Stimulated activated naive CD8-positive, alpha-beta T cell treated with anti-CD3 and anti-CD28 coated beads, Interleukin-15, Interleukin-2, amounts not matched to agents 100 U/mL and 50 U/mL, for 24 hours (primary cell): ENCODE measurements around the gene TRIP10.
"Not testable (repeated sequence)": the region's sequence is repeated elsewhere in the genome, so short reads cannot be mapped to it uniquely, and the experiment has no call there.

ENCODE experiments used
- ATAC-seq: fragments of 150-1000 bp; cut with Tn5 transposase; one replicate; pipeline ENCODE4 v1.10.0; 2021
- DNase-seq: peaks from one replicate; pipeline ENCODE4 v3.0.0; 2021

The TRIP10 gene, protein sequence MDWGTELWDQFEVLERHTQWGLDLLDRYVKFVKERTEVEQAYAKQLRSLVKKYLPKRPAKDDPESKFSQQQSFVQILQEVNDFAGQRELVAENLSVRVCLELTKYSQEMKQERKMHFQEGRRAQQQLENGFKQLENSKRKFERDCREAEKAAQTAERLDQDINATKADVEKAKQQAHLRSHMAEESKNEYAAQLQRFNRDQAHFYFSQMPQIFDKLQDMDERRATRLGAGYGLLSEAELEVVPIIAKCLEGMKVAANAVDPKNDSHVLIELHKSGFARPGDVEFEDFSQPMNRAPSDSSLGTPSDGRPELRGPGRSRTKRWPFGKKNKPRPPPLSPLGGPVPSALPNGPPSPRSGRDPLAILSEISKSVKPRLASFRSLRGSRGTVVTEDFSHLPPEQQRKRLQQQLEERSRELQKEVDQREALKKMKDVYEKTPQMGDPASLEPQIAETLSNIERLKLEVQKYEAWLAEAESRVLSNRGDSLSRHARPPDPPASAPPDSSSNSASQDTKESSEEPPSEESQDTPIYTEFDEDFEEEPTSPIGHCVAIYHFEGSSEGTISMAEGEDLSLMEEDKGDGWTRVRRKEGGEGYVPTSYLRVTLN

DNA sequence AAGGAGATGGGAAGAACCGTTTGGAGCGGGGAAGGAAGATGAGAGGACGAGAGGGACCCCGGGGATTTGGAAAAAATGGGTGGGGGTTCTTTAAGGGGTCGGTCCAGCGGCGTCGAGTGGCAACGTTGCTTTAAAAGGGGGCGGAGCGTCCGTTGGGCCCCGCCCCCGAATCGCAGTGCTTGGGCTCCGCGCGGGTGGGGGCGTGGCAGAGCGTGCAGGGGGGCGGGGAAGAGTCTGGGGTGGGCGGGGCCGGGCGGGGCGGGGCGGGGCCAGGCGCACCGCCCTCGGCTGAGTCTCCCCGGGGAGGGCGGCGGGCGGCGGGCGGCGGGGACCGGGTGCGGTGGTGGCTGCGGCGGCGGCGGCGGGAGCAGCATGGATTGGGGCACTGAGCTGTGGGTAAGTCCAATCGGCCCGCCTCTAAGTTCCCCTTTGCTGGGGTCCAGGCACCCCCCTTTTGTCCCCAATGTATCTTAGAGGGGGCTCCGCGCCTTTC, at the start of gene TRIP10:
Gene TRIP10, plus strand, starts transcription at position 291 of the 493 bp plus-strand sequence. Its CDS starts 82 bp downstream, at position 373.
- DNase-seq, result peak; percentile 86
- ATAC-seq, result no peak

DNA sequence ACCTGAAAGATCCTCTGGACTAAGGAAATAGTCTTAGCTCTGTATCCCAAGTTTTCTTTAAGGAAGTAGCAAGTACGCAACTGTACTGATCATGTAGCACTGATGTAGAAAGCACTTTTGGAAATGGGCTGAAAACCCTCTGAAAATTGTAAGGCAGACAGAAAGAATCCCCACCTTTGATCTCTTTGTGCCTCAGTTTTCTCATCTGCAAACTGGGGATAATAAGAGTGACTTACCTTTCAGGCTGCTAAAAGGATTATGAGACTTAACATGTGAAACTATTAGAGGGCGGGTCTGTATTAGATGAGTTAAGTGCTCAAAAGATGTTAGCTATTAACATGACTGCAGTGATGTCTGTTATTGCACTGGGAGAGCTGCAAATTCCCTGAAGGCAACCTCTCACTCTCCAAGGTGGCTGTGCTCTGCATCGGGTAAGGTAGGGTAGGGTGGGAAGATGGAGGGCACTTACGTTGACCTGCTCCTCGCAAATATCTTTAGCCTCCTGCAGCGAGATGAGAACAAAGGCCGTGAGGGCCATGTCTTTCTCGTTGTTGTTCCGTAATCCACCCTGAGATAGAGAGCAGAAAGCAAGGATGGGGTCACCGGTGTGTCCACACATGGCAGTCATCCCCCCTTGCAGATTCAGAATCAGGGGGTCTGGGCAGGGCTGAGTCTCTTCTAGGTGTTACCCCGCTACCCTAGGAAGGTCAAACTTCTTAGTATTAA, 49.2 kb upstream of the TRIP10 start:
- DNase-seq (no peak), ATAC-seq (no peak)

DNA sequence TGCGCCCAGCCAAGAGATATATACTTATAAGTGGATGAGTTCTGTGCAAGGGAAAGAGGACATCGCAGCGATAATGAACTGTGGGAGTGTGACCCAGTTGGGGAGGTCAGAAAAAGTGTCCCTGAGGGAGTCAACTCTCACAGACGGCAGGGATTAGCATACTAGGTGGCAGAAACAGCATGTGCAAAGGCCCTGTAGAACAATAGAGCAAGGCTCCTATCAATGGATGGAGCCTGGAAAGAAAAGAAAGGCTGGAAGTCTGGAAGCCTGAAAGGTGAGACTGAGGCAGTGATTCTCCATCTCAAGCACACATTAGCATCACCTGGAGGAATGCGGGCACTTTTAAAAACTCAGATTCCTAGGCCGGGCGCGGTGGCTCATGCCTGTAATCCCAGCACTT, 48.1 kb upstream of the TRIP10 start:
- DNase-seq (no peak), ATAC-seq (no peak)

DNA sequence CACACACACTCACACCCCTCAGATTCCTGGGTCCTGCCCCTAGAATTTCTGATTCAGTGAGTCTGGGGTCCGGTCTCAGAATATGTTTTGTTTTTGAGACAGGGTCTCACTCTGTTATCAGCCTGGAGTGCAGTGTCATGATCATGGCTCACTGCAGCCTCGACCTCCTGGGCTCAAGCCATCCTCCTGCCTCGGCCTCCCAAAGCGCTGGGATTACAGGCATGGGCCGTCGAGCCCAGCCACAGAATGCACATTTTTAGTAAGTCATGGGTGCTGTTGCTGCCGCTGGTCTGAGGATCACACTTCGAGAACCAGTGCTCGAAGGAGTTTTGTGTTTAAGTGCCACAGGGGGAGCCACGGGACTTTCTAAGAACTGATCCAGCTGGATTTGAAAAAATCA, 47.5 kb upstream of the TRIP10 start:
- DNase-seq (no peak), ATAC-seq (no peak)

DNA sequence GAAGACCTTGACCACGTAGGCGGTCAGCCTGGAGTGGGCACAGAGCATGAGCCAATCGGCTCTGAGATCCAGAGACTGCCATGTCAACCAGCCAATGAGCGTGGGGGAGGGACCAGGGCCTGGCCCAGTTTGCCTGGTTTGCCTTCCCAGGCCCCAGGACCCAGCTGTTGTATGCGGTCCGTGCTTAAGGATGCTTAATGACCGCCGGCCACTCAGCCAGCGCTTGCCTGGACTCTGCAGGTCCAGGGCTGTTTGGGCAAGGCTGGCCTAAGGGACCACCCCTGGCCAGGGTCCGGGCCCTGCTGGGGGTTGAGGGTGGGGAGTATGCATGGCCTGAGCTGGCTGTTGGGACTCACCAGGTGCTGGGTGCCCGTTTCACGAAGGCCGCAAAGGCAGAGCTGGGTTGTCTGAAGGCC, 46.4 kb upstream of the TRIP10 start:
- ATAC-seq (no peak), DNase-seq (no peak)

DNA sequence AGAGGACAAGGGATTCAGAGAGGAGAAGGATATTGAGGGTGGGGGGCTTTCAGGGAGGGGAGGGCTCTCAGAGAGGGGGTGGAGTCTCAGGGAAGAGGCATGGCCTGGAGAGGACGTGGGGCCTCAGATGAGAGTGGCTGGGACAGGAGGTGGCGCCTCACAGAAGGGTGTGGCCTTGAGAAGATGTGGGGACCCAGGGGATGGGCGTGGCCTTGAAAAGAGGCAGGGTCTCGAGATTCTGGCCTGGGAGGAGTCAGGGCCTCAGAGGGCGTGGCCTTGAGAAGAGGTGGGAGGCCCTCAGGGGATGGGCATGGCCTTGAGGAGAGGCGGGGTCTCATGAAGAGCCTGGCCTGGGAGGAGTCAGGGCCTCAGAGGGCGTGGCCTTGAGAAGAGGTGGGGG, 45.8 kb upstream of the TRIP10 start:
- ATAC-seq (no peak), DNase-seq (no peak)

DNA sequence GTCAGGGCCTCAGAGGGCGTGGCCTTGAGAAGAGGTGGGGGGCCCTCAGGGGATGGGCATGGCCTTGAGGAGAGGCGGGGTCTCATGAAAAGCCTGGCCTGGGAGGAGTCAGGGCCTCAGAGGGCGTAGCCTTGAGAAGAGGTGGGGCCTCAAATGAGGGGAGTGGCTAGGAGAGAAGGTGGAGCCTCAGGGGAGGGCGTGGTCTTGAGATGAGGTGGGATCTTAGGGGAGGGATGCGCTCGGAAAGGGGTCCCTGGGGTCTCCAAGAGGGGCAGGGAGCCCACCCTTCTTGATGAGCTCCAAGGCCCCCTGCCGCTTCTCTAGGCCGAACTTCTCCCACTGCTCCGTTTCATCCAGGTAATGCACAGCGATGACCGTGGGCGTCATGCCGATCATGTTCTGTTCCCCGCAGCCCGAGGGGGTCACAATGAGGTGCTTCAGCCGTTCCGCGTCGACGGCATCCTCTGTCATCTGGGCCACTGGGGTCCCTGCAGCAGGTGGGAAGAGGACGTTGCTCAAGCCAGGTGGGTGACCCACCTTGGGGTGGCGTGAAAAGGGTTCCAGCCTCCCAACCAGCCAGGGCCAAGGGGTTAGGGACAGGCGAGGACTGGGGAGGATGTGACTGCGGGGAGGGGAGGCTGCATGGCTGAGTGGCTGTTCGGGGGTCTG, 45.2 kb upstream of the TRIP10 start:
- peak; percentile 75 for ATAC-seq
- peak; percentile 28 for DNase-seq

DNA sequence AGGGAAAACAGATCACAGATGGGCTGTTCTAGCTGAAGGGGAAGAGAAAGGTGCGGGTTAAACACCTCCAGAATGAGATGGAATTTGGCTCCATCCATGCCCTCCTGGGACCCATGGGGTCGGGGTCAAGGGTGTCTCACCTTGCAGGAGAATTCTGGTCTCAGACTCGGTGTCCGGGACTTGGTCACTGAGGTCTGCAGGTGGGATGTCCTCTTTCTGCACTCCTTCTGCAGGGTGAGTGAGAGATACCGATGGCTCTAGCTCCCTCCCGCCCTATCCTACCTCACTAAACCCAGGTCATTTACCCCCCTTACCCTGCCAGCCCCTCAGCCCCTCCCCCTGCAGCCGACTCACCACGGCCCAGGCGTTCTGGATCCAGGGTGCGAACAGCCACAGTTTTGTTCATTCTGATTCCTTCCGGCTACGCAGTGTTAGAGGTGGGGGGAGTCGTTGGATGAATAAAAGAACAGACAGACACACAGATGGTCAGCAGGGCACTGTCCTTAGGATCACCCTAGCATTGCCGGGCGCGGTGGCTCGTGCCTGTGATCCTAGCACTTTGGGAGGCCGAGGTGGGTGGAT, 43.1 kb upstream of the TRIP10 start:
- ATAC-seq (no peak), DNase-seq (no peak)

DNA sequence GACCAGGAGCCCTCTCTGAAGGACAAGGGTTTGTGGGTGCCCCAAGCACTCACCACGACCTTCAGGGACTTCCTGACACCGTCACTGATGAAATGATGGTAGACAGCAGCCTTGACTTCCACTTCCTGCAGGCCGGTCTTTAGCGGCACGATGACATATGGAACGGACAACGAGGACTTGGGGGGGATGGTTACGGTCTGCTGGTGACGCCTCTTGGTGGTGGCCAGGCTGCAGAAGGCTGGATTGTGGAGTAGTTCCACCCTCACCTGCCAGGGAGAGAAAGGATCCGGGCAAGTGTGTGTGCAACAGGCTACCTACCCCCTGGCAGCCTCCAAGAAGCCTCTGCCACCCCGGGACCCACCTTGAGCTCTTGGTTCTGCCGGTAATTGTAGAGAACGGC, 42.2 kb upstream of the TRIP10 start:
- ATAC-seq (no peak), DNase-seq (peak; percentile 23)

DNA sequence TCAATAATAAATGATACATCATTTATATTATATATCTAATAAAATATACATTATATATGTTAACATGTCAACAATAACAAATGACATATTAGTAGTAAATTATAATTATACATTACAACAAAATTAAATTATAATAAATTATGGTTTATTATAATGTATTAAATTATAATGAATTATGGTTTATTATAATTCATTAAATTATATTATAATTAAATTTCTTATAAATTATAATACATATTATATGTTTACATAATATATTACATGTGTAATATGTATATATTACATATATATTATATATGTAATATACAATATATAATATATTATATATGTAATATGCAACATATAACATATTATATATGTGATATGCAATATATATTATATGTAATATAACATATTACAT, 39.5 kb upstream of the TRIP10 start:
- ATAC-seq (no peak), DNase-seq (no peak)

DNA sequence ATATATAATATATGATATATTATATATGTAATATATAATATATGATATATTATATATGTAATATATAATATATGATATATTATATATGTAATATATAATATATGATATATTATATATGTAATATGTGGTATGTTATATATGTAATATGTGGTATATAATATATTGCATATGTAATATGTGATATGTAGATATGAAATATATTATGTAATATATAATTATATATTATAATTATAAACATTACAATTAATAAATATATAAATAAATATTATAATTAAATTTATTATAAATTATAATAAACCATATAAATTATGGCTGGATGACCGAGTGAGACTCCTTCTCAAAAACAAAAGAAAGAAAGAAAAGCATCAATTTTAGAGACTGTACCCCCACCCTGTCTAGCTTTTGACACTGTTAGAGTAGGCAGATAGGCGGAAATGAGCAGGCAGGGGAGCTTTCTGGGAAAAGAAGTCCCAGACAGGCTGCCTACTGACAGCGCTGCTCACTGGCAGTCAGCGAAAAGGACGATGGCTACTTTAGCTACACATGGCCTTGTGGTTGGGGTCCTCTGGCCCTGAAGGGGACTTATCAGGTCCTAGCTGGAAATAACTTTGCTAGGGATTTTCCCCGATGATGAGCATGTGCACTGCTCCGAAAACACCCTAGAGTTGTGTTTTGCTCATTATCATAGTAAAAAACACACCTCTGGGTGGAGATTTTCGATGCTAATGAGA, 38.7 kb upstream of the TRIP10 start:
- DNase-seq (no peak), ATAC-seq (no peak)

DNA sequence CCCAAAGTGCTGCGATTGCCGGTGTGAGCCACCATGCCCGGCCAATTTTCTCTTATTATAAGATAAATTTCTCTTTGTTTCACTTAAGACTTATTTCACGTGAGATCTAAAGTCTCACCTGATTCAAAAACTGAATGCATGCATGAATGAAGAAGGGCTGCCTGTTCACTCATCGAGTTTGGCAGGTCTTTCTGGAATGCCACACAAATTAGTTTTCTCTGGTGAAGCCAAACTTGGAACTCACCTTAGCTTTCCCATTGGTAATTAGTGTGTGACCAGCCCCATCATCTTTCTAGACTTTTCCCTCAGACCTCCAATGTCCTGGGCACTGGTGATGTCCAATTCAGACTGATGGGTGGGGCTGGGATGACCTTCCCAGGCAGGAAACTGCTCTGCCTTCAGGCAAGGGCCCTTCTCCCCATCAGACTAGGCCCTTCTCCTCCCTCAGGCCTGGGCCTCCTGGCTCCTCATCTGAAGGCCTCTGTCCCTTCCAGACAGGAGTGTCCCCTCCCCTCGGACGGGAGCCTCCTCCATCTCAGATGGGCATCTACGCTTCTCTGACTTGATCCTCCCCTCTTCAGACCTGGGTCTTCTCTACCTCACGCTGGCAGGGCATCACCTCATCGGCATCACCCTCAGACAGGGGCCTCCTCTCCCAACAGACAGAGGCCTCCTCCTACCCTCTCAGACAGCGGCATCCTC, 33.4 kb upstream of the TRIP10 start:
- no peak for DNase-seq

DNA sequence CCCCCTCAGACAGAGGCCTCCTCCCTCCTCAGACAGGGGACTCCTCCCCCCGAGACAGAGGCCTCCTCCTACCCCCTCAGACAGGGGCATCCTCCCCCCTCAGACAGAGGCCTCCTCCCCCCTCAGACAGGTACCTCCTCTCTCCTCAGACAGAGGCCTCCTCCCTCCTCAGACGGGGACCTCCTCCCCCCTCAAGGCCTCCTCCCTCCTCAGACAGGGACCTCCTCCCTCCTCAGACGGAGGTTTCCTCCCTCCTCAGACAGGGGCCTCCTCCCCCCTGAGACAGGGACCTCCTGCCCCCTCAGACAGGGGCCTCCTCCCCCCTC, 32.9 kb upstream of the TRIP10 start:
- ATAC-seq, result no peak
- DNase-seq, result no peak

More for the DNA sequence above, 33.4 kb upstream of the TRIP10 start:
- no peak for ATAC-seq

DNA sequence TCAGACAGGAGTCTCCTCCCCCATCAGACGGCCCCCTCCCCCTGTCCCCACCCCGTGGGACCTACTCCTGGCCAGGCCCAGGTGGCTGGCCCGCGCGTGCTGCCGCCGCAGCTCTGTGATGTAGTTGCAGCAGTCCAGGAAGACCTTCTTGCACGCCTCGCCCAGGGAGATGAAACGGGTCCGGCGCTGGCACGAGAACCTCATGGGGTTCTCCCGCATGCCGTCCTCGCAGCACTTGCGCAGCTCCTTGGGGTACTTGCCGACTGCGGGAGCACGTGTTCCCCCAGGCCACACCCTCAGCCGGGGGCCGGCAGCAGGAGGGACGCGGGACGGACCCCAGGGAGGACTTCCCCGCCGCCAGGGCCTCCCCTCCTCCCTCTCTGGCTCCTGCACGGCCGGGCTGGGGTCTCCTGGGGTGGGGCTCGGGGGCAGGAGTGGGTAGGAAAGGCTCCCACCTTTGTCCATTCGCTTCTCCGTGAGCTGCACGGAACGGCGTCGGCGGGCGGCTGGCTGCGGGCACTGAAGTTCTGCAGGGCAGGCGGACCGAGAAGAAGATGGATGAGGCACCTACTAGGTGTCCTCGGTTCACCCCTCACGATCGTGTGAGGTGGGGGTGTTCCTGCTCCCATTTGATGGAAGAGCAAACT, 32.3 kb upstream of the TRIP10 start:
- no peak for DNase-seq
- ATAC-seq, result no peak

DNA sequence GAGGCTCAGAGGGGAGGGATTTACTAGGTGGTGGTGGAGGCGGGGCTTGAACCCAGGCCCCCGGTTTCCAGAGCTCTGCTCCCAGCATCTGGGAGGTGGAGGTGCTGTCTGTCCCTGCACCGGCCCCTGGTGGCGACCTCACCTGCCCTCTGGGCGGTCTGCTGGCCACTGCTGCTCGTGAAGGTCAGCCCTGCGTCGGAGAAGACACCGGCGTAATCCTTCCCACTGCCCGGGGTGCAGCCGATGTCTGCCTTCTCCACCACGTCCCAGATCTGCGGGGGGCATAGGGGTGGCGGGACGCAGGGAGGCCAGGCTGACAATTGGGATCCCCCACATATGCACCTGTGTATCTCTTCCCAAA, 31.8 kb upstream of the TRIP10 start:
- DNase-seq, result no peak
- ATAC-seq, result no peak

DNA sequence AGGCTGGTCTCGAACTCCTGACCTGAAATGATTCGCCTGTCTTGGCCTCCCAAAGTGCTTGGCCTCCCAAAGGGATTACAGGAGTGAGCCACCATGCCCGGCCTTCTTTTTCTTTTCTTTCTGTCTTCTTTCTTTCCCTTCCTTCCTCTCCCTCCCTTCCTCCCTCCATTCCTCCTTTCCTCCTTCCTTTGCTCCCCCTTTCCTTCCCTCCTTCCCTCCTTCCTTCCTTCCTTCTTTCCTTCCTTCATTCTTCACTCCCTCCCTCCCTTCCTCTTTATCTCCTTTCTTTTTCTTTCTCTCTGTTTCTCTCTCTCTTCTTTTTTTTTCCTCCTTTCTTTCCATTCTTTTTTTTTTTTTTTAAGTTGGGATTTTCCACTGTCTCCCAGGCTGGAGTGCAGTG, 31.1 kb upstream of the TRIP10 start:
- ATAC-seq (no peak), DNase-seq (no peak)

DNA sequence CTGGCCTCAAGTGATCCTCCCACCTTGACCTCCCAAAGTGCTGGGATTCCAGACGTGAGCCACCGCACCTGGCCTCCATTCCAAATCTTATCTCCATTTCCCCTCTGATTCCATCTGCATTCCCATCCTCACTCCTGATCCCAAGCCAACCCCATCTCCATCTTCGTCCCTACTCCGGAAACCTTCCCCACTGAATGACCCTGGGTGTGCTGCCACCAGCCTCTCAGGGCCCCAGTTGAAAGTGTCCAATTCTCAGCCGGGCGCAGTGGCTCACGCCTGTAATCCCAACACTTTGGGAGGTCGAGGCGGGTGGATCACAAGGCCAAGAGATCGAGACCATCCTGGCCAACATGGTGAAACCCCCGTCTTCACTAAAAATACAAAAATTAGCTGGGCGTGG, 30.6 kb upstream of the TRIP10 start:
- not testable (repeated sequence) for DNase-seq, ATAC-seq

DNA sequence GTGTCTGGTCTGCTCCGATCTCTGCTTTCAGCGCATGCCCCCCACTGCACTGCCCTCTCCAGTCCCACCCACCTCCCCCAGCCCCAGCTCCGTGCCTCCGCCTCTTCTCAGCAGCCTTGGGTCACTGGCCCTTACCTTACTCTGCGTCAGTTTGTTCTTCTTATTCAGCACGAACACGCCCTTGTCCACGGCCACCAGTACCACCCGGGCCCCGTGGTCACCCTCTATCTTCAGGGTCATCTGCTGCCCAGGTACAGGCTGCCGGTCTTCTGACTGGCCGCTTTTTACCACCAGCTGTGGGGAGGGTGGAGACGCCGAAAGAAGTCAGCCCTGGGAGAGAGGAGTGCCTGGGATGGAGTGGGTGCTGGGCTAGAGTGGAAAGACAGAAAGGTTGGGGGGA, 29.9 kb upstream of the TRIP10 start:
- DNase-seq (no peak), ATAC-seq (no peak)

DNA sequence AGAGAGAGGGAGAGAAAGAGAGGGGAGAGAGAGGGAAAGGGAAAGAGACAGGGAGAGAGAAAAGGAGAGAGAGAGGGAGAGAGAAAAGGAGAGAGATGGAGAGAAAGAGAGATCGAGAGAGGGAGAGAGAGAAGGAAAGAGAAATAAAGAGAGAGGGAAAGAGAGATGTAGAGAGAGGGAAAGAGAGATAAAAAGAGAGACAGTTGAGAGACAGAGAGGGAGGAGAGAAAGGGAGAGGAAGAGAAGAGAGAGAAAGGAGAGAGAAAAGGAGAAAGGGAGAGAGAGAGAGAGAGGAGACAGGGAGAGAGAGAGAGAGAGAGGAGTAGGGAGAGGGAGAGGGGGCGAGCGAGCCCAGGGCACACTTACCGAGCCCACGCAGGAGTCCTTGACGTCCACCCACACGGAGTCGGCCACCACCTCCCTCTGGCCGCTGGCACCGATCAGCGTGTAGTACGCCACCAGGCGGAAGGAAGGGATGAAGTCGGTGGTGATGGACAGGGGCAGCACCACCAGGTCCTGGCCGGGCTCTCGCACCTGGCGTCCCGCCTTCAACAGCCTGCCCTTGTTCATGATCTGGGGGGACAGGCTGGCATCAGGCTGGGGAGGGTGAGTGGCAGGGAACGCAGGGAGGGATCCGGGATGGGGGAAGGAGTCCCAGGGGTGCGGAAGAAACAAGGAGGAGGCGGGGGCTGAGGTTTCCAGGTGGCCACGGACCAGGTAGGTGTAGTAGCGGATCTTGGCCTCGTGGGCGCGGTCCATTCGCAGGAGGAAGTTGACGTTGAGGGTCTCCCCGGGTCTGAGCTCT, 29.0 kb upstream of the TRIP10 start:
- DNase-seq (peak; percentile 27), ATAC-seq (no peak)

DNA sequence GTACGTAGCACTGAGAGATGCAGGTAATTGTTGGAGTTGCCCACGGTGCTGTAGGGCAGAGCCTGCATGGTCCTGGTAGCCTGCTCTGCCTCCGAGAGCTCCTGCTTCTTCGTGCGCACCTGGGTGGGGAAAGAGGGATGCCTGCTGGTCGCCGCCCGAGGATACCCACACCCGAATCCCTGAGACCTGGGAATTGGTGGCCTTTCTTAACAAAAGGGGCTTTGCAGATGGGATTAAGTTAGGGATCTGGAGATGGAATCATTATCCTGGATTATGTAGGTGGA, 28.5 kb upstream of the TRIP10 start:
- no peak for DNase-seq

More for the DNA sequence above, 28.5 kb upstream of the TRIP10 start:
- ATAC-seq, result no peak
